ACC112 (cell line): ENCODE data around the gene PHF2.

Experiments used
- H2AFZ ChIP-seq: fragments of 200-600 bp; sonication (generic); one replicate; pipeline ENCODE4 v1.6.0; 2017; ENCODE audit warnings: antibody characterized with exemption, low read length; ENCODE audit not compliant: unreplicated experiment
- H3K27ac ChIP-seq: fragments of 200-600 bp; sonication (generic); 2 replicates; pipeline ENCODE4 v1.5.1; 2014; ENCODE audit warnings: low read depth, mild to moderate bottlenecking, antibody characterized with exemption, low read length, moderate library complexity
- H3K27me3 ChIP-seq: fragments of 200-600 bp; sonication (generic); 2 replicates; pipeline ENCODE4 v1.6.1; 2014; ENCODE audit warnings: mild to moderate bottlenecking, antibody characterized with exemption, low read length, moderate library complexity, mixed read lengths; ENCODE audit not compliant: insufficient read depth
- H3K36me3 ChIP-seq: fragments of 200-600 bp; sonication (generic); 2 replicates; pipeline ENCODE4 v1.6.1; 2016; ENCODE audit warnings: mild to moderate bottlenecking, antibody characterized with exemption, low read length, moderate library complexity, mixed read lengths; ENCODE audit not compliant: insufficient read depth
- H3K4me1 ChIP-seq: fragments of 200-600 bp; sonication (generic); one replicate; pipeline ENCODE4 v1.6.1; 2016; ENCODE audit warnings: low read length, mixed read lengths; ENCODE audit not compliant: insufficient read depth, unreplicated experiment, control insufficient read depth
- H3K4me3 ChIP-seq: fragments of 200-600 bp; sonication (generic); 2 replicates; pipeline ENCODE4 v1.5.1; 2014; ENCODE audit warnings: mild to moderate bottlenecking, low read depth, low read length
- H3K79me2 ChIP-seq: fragments of 200-600 bp; sonication (generic); one replicate; pipeline ENCODE4 v1.6.0; 2016; ENCODE audit warnings: low read length; ENCODE audit not compliant: control insufficient read depth, unreplicated experiment, insufficient read depth

Gene PHF2

GRCh38 chr9:93546356-93546755, 30.0 kb upstream of the PHF2 start:
- Histone ChIP-seq H3K79me2 (peaks cover 6% of the 10 kb centered on the region), H3K4me1 (no peaks in the 10 kb centered on the region), H3K27me3 (no peaks in the 10 kb centered on the region), H2AFZ (no peak overlapping the region), H3K36me3 (peaks cover 14% of the 10 kb centered on the region), H3K4me3 (no peak overlapping the region), H3K27ac (no peak overlapping the region)

GRCh38 chr9:93549611-93550010, 26.8 kb upstream of the PHF2 start:
- Histone ChIP-seq H3K4me3 (no peak overlapping the region), H3K27me3 (no peaks in the 10 kb centered on the region), H3K36me3 (peaks cover 25% of the 10 kb centered on the region), H3K79me2 (peaks cover 6% of the 10 kb centered on the region), H3K27ac (no peak overlapping the region), H2AFZ (no peak overlapping the region), H3K4me1 (no peaks in the 10 kb centered on the region)

GRCh38 chr9:93552923-93553322, 23.5 kb upstream of the PHF2 start:
- Histone ChIP-seq H3K27ac (no peak overlapping the region), H3K79me2 (no peaks in the 10 kb centered on the region), H3K4me1 (no peaks in the 10 kb centered on the region), H2AFZ (no peak overlapping the region), H3K36me3 (peaks cover 39% of the 10 kb centered on the region), H3K27me3 (no peaks in the 10 kb centered on the region), H3K4me3 (no peak overlapping the region)

- Histone ChIP-seq H3K4me3 (no peak overlapping the region), H3K79me2 (no peaks in the 10 kb centered on the region), H2AFZ (no peak overlapping the region), H3K27ac (no peak overlapping the region), H3K4me1 (no peaks in the 10 kb centered on the region), H3K36me3 (peaks cover 43% of the 10 kb centered on the region), H3K27me3 (no peaks in the 10 kb centered on the region)
Observed at GRCh38 chr9:93555370-93555769, 21.0 kb upstream of the PHF2 start.

DNA sequence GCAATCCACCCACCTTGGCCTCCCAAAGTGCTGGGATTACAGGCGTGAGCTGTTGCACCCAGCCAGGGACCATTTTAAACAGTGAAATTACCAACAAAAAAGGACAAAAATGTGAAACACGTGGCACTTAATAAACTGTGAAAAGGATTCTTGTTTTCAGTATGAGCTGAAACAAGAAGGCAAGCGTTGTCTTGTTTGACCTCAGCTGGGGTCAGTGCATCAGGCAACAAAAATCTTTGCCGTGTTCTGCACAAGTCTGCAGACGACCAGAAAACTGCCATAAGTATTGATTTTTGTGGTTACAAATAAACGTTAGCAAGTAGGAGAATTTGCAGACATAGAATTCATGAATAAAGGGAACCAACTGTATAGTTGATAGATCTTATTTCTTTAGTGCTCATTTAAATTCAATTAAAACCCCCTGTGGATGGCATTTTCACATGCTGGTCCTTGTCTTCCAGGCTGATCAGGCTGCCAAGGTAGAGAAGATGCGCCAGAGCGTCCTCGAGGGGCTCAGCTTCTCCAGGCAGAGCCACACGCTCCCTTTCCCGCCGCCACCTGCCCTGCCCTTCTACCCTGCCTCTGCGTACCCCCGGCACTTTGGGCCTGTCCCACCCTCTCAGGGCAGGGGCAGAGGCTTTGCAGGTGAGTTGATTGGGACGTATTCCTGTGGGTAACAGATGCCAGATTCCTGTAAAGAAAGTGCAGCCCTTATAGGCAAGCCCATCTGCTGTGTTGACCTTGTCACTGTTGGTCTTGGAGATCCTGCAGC, 18.8 kb upstream of the PHF2 start:
- Histone ChIP-seq H3K4me3 (no peak overlapping the region), H3K36me3 (peaks cover 34% of the 10 kb centered on the region), H3K4me1 (no peaks in the 10 kb centered on the region), H3K27ac (no peak overlapping the region), H2AFZ (no peak overlapping the region), H3K79me2 (no peaks in the 10 kb centered on the region), H3K27me3 (no peaks in the 10 kb centered on the region)

DNA sequence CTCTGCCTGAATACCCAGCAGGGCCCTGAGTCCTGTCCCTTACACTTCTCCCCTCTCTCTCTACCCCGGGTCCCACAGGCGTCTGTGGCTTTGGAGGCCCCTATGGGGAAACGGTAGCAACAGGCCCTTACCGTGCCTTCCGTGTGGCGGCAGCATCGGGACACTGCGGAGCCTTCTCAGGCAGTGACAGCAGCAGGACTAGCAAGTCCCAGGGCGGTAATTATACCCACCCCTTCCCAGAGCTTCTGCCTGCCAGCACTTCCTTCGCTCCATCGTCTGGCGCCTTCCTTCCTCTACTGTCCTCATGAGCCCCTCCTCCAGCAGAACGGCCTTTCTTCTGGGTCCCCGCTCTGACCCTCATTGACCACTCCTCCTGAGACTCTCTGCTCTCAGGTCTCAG, 17.9 kb upstream of the PHF2 start:
- Histone ChIP-seq H2AFZ (no peak overlapping the region), H3K4me3 (no peak overlapping the region), H3K79me2 (no peaks in the 10 kb centered on the region), H3K27me3 (no peaks in the 10 kb centered on the region), H3K27ac (no peak overlapping the region), H3K4me1 (no peaks in the 10 kb centered on the region), H3K36me3 (peaks cover 26% of the 10 kb centered on the region)

DNA sequence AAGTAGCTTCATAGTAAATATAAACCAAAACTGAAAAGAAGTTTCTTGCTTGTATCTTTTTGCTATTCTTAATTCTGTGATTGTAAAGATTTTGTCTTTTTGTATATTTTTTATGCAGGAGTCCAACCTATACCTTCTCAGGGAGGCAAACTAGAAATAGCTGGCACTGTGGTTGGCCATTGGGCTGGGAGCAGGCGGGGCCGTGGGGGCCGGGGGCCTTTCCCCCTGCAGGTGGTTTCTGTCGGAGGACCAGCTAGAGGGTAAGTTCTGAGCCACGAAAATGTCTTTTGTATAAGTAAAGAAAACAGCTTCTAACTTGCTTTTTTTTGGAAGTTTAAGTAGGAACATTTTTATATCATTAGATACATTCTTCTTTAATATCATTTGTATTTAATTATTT, 15.4 kb upstream of the PHF2 start:
- Histone ChIP-seq H2AFZ (no peak overlapping the region), H3K79me2 (no peaks in the 10 kb centered on the region), H3K4me3 (no peak overlapping the region), H3K27me3 (no peaks in the 10 kb centered on the region), H3K36me3 (peaks cover 24% of the 10 kb centered on the region), H3K4me1 (no peaks in the 10 kb centered on the region), H3K27ac (no peak overlapping the region)

DNA sequence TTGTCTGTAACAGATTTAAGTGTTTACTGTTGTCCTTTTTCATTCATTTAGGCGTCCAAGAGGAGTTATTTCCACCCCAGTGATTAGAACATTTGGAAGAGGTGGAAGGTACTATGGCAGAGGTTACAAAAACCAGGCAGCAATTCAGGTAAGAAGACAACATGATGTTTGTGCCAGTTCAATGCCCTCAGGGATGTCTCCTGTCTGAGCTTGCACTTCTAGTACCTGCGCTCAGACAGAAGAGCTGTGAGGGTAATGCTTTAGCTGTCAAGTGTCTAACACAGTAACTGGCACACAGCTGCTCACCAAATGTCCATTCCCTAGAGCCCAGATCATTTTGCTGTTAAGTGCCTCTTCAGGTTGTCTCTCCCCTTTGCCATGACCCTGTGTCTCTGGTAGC, 14.2 kb upstream of the PHF2 start:
- no peak overlapping the region for H3K4me3 ChIP-seq
- H3K27me3 ChIP-seq, result no peaks in the 10 kb centered on the region
- no peak overlapping the region for H3K27ac ChIP-seq
- no peak overlapping the region for H2AFZ ChIP-seq
- H3K36me3 ChIP-seq, result peaks cover 20% of the 10 kb centered on the region
- H3K79me2 ChIP-seq, result peaks cover under 1% of the 10 kb centered on the region
- H3K4me1 ChIP-seq, result peaks cover 3% of the 10 kb centered on the region

- Histone ChIP-seq H3K27ac (no peak overlapping the region), H3K4me3 (no peak overlapping the region), H3K36me3 (peaks cover 11% of the 10 kb centered on the region), H3K27me3 (no peaks in the 10 kb centered on the region), H2AFZ (no peak overlapping the region), H3K79me2 (peaks cover 6% of the 10 kb centered on the region), H3K4me1 (peaks cover 9% of the 10 kb centered on the region)
Observed at GRCh38 chr9:93565089-93565488, 11.3 kb upstream of the PHF2 start.

DNA sequence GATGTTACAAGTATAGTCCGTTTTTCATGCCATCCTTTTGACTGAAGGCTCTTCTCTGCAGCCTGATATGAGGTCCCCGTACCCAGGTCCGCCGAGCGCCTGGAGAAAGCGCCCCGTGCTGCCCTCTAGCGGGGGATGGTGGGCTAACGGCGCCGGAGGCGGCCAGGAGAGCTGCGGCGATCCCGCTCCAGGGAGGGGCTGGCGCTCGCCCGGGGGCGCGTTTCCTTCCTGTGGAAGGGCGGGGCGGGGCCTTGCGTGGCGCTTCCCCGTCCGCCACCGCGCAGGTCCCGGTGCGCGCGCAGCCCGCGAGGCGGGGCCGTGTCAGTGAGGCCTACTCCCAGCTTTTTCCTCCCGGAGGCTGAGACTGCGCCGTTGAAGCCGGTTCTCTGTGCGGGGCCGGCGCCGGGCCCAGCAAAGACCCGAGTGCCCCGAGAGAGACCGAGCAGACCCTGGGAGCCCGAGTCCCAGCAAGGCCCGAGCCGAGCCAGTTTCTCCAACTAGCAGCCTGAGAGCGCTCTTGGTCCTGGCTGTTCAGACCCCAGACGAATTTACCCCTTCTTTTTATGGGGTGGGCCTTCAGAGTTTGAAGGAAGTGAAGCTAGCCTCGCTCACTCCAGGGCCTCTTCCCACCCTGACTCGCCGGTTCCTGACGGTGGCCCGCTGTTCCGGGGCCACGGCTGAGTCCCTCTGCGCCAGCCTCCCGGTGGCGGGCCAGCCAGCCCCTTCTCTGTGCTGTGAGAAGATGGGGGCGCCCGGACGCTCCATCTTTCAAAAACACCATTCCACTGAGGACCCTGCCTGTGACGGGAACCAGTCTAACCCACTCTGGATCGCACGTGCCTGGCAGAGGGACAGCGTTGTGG, 9.7 kb upstream of the PHF2 start:
- H2AFZ ChIP-seq, result peak overlapping the region; percentile 45

More for the DNA sequence above, 9.7 kb upstream of the PHF2 start:
- peak overlapping the region; percentile 68 for H3K27ac ChIP-seq
- H3K4me1 ChIP-seq, result peaks cover 9% of the 10 kb centered on the region
- no peaks in the 10 kb centered on the region for H3K27me3 ChIP-seq
- peaks cover 6% of the 10 kb centered on the region for H3K79me2 ChIP-seq
- H3K36me3 ChIP-seq, result peaks cover 19% of the 10 kb centered on the region
- peak overlapping the region; percentile 87 for H3K4me3 ChIP-seq
